ENCODE measurements around the gene ITGAD.
A peak's percentile ranks its signal among the peaks of the same experiment; 100 is the strongest.

GRCh38 chr16:31377210-31377903 lies 15.8 kb upstream of the ITGAD start:
- TF ChIP-seq POLR2A (IDR thresholded peaks at IDR 0.05), result no peak
- TF ChIP-seq CTCF (IDR thresholded peaks at IDR 0.05 in 8 of 11, conservative IDR thresholded peaks at IDR 0.05 in 3 of 11), result no peak
- peak in 1 of 3 donors; percentile 26 for TF ChIP-seq POLR2AphosphoS5 (IDR thresholded peaks at IDR 0.05)
